ENCODE measurements around the gene ZNF862. TPM values are rescaled to one million over a fixed set of nuclear protein-coding genes. Genes with fewer than 3 reads are reported as not detected.

ZNF862 gene
- total and polyA plus RNA-seq, 2 donors (not counting 1 experiment from before 2014, with no cell fraction given): 24.1 to 33.0 TPM

GRCh38 chr7:149790146-149790548 is 48.0 kb upstream of the ZNF862 start:
- H3K4me3 ChIP-seq (ENCODE audit: control extremely low read depth in 1 of 5, extremely low read depth in 1 of 5, insufficient read depth in 1 of 5, low read depth in 2 of 5, low read length in 4 of 5): no peak overlapping the region
- no peak overlapping the region for H3K4me3 Mint-ChIP-seq

More at GRCh38 chr7:149790146-149790548, 48.0 kb upstream of the ZNF862 start:
- Histone ChIP-seq H3K9ac (ENCODE audit: low read length) (no peak overlapping the region), H3K79me2 (ENCODE audit: control insufficient read depth, insufficient read depth, low read length) (no peaks in the 10 kb centered on the region), H2AFZ (ENCODE audit: insufficient read depth, low read depth, low read length, poor library complexity, severe bottlenecking) (no peak overlapping the region), H4K20me1 (ENCODE audit: control insufficient read depth, insufficient read depth, low read length, poor library complexity, severe bottlenecking) (no peaks in the 10 kb centered on the region), H3K4me1 (ENCODE audit: control insufficient read depth in 2 of 2, insufficient read depth in 2 of 2, low read length in 2 of 2) (no peaks in the 10 kb centered on the region), H3K27me3 (replicated peaks in 1 of 4; ENCODE audit: control extremely low read depth in 1 of 4, control insufficient read depth in 3 of 4, insufficient read depth in 4 of 4, low read length in 3 of 4) (peaks cover 0 to 22% (median 4%) of the 10 kb centered on the region in 4 experiments), H3K9me3 (ENCODE audit: control extremely low read depth in 1 of 3, control insufficient read depth in 2 of 3, insufficient read depth in 1 of 3, low read length in 2 of 3) (peaks cover 0 to 5% (median 0%) of the 10 kb centered on the region in 3 donors), H3K36me3 (replicated peaks in 1 of 2; ENCODE audit: control extremely low read depth in 1 of 2, control insufficient read depth in 1 of 2, extremely low read depth in 1 of 2, insufficient read depth in 2 of 2, low read length in 1 of 2) (no peaks in the 10 kb centered on the region), H3K27ac (ENCODE audit: low read length in 2 of 2) (no peak overlapping the region), H3K4me2 (replicated peaks; ENCODE audit: low read depth, low read length, poor library complexity, severe bottlenecking) (peak overlapping the region; percentile 15)
- Mint-ChIP-seq H3K27me3 (peaks cover 27% of the 10 kb centered on the region), H3K4me1 (no peaks in the 10 kb centered on the region), H3K27ac (no peak overlapping the region), H3K9me3 (ENCODE audit: insufficient read depth) (no peaks in the 10 kb centered on the region)
- intact Hi-C loops (cut with micrococcal nuclease): no loop called here
- CTCF ChIA-PET: no interaction called here
- POLR2A ChIA-PET: no interaction called here
- TF ChIP-seq EZH2 (IDR thresholded peaks at IDR 0.05; ENCODE audit: borderline replicate concordance, insufficient read depth, low read depth, low read length, poor library complexity, severe bottlenecking) (no peak), CTCF (IDR thresholded peaks at IDR 0.05) (peak; percentile 40)
- DNase-seq (peak; percentile 27), ATAC-seq (ENCODE audit: low read depth) (no peak)
- 10% methylated on average over 56 of the region's 56 CpGs for WGBS (ENCODE audit: insufficient coverage)
